HG03066 (cell line): Measurements from ENCODE around the gene CBL.

ENCODE experiments used
- ATAC-seq: cut with Tn5 transposase; IDR thresholded peaks from one replicate; pipeline ENCODE4 v1.9.1; 2021; ENCODE audit warnings: low read depth; ENCODE audit not compliant: unreplicated experiment

The CBL gene

DNA sequence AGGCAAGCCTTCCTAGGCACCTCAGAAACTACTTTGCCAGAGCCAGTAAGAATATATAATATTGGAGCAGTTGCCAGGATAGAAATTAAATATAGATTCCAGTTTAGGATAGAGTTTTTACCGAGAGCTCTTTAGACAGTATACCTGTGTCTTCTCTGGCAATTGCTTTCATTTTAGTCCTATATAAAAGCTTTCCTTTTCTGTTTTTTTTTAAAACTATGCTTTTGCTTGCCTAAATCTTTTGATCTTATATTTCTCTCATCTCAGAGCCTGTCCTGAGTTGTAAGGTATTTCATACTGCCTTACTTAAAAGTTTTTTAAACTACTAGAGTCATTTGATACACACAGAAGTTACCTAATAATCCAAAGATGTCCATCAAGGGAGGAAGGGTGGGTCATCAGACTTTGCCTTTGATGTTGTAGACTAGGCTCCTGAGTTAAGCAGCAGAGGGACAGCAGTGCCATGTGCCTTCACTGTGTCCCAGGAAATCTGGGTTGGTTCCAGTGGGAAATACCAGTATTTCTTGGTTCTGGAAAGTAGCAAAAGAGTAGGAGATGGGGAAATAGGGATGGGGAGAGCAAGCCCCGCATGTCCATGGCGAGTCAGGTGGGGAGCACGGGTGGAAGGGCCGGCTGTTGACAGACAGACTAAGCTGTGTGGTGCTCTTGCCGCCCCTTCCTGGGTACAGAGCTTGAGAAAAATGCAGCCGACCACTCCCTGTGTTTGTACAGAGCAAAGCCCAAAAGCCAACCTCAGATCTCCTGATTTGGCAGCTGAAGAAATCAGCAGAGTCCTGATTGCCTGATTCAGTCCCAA lies 99.6 kb downstream of the CBL start:
- no peak for ATAC-seq

DNA sequence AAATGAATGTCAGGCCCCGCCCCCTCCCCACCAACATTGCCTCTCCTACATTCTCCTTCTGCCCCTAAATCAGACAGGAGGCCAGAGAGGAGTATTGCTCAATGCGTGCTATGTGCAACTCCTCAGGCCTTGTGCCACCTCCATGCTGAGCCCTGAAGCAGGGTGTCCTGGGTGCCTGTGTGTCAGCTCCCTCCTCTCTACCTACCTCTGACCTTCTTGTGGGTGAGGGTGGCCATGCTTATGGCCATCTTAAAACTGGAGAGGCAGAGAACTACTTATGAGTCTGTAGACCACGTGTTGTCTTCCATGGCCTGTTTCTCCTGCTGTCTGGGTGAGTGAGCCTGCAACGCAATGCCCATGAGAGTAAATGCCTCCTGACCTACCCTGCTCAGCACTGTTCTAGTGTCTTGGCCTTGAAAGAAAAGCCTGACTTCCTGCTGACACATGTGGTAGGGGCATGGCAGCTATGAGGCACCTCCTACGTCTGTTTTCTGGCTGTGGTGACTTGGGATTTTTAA lies 100.3 kb downstream of the CBL start:
- no peak for ATAC-seq

DNA sequence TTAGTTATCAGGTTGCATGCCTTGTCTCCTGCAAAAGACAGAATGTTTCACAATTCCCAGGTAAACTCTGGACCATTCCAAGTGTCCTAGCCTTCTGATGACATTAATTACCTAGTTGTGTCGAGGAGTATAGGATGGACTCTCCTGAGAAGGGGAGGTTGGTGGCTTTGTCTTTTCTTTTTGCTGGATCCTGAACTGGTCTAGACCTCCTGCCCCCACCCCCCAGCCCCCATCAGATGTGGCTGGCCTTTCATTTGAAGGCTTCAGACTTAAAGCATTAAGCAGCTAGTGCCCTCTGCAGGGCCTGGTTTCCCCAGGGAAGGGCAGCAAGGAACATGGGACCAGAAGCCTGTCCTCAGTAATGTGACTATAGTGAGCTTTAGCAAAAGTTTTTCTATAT lies 101.1 kb downstream of the CBL start:
- ATAC-seq: no peak

DNA sequence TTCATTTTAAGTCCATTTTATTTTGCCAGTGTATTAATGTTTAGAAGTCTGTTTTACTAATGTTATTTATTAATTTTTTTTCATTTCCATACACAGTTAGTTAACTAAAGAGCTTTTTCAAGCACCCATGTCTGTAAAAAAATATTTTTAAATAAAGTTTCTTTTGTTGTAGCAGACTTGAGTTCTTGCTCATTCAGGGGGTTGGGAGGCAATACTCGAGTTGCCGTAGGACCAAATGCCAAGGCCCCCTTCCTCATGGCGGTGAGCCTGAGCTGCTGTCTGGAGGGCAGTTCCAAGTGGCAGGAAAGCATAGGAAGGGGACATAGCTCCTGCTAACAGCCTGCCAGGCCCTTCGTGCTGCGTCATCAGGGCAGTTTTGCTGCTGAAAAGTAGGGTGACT lies 101.8 kb downstream of the CBL start:
- ATAC-seq: no peak

DNA sequence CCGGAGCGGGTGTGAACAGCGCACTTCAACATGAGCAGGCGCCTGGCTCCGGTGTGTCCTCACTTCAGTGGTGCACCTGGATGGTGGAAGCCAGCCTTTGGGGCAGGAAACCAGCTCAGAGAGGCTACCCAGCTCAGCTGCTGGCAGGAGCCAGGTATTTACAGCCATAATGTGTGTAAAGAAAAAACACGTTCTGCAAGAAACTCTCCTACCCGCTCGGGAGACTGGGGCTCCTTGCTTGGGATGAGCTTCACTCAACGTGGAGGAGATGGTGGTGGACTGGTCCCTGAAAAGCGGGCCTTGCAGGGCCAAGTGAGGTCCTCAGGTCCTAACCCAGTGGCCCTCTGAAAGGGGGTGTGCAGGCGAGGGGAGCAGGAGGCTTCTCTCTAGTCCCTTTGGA lies 103.3 kb downstream of the CBL start:
- ATAC-seq: no peak

DNA sequence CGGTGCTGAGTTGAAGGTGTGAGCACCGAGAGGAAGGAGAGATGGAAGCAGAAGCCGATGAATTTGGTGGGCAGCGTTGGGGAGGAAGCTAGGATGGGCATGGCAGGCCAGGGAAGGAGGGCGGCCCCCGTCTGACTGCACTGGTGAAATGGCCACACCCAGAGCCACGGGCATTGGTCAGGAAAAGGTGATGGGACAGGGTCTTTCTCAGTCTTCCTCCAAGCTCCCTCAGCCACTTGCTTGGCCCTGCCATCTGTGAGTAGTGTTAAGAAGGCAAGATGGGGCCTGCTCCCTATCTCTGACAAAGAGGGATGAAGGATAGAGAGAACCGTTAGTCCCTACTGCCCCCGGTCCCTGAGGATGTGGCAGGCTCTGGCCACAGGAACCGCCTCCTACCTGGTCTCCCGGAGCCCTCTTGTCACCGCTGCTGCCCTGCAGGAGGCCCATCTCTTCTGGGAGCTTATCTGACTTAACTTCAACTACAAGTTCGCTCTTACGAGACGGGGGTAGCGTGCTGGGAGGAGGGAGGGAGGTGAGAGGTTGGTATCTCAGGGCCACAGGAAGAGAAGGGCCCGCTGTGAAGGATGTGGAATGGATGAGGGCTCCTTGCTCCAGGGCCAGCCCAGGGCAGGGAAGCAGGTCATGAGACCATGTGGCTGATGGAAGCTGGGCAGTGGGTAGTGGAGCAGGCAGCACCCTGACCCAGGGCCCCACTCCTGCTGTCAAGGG lies 104.0 kb downstream of the CBL start:
- ATAC-seq: no peak

DNA sequence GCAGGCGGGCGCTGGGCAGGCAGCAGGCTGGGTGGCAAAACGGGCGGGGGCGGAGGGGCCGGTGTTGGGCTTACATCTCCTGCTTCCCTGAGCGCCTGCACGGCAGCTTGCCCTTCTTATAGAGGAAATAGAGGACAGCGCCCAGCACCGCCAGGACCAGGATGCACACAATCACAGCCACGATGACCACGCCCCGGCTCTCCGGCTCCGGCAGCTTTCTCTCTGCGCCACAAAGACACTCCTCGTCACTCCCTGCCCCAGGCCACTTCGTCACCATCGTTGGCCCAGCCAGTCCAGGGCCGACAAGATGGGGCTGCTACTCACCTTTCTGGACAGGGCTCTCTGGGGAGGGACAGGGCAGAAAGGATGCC lies 104.5 kb downstream of the CBL start:
- no peak for ATAC-seq

DNA sequence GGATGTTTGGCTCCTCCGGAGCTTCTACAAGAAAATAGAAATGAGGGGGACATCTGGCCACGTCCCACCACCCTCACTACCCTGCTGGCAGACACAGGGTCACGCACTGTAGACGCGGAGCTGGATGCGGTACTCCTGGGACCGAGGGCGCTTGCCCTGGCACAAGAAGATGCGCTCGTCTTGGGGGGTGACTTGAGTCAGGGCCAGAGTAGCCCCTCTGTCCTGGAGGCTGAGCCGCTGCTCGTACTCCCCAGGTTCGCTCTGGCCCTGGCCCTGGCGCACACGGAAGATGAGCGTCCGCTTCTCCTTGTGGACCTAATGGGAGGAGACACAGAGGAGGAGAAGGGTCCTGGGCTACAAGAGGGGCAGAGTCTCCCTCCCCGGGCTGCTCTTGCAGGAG lies 108.6 kb downstream of the CBL start:
- ATAC-seq: no peak

DNA sequence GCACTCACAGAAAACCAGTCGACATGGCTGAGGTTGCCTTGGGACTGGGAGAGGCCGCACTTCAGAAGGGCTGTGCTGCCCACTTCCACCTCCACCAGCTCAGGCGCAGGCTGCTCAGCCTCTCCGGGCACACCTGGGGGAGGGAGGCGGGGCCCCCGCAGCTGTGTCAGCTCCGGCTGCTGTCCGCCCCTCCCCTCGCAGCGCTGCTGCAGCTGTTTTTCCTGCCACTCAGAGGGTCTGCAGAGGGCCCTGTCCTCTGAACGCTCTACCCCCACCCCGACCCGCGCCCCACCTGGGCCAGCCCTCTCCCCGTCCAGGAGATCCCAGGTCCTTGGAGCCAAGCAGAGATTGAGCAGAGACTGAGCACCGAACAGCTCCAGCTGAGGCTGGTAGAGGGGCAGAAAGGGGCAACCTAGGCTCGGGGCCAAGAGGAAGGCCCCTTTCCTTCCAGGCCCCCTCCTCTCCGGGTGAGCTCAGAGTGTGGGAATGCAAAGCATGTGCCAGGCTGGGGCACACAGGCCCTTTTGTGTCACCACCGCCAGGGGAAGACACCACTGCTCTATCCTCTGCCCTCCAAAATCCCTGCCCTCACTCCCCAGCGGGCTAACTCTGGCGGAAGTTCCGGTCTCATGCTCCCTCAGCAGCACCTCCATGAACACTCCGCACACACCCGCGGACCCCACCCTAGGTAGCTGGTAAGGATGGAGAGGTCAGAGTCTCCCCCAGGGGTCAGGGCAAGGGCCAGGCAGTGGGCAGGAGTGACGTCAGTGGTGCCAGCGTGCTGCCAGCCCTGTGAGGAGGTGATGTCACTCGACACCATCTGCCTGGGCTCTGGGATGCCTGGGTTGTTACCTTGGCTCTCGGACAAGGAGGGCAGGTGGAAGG lies 109.2 kb downstream of the CBL start:
- ATAC-seq: no peak

DNA sequence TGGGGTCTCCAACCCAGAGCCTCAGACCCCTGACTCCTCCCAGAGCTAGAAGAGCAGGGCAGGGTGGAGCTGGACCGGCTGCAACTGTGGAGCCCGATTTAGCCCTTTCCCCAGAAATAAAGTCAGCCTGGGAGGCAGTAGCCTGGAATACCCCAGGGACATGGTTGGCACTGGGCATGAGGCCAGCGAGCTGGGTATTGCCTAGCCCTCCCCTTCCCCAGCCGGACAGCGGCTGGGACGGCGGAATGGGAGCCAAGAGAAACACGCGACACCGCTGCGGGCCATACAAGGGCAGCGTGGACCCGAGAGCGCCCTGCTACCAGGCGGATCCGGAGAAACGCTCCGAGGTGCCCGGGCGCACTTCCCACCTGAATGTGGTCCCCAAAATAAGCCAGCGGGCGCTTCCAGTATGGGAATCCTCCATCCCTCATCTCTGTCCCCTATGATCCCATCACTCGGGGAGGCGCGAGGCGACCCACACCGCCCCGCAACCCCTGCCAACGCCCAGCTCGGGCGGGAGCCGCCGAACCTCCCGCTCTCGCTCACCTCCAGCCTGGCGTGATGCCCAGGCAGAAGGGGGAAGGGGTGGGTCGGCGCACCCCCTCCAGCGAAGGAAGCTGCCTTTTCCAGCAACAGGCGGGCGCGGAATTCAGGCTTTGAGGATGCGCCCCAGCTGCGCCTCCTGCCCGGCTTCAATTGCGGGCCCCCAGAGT lies 110.0 kb downstream of the CBL start:
- no peak for ATAC-seq

DNA sequence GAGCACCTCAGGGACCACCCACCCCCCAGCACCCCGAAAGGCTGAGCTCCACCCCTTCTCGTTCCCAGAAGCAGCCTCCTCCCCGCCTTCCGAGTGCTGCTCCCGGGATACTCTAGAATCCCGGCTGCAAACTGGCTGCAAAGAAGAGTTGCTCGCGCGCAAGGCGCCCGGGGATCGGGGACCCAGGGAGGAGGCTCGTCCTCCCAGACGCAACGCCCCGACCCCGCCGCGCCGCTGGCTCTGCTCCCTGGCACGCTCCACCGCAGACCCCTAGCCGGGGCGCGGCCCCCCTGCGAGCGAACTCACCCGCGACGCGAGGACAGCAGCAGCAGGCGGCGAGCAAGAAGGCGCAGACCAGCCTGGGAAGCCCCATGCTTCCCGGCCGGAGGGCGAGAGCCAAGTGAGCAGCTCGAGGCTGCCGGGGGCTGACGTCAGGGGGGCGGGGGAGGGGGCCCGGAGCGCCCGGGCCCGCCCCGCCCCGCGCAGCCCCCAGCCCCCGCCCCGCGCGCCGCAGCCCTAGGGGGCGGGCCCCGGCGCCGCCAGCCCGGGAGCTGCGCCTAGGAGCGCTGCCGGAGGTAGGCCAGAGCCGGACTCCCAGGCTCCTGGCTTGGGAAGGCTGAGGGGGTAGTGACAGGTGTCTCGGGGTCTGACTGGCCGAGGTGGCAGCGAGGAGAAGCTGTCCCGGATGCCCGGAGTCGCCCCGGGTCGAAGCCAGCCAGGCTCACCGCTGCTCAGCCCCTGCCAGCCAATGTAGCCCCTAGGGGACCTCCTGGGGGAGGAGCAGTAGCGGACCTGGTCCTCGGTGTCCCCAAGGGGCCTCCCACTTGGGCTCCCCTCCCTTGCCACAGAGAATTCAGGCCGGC lies 110.8 kb downstream of the CBL start, which contains the start of gene MCAM:
Gene MCAM, minus strand, starts transcription at position 402 of the 863 bp plus-strand sequence. Its CDS starts 29 bp downstream, at position 373.
- no peak for ATAC-seq

DNA sequence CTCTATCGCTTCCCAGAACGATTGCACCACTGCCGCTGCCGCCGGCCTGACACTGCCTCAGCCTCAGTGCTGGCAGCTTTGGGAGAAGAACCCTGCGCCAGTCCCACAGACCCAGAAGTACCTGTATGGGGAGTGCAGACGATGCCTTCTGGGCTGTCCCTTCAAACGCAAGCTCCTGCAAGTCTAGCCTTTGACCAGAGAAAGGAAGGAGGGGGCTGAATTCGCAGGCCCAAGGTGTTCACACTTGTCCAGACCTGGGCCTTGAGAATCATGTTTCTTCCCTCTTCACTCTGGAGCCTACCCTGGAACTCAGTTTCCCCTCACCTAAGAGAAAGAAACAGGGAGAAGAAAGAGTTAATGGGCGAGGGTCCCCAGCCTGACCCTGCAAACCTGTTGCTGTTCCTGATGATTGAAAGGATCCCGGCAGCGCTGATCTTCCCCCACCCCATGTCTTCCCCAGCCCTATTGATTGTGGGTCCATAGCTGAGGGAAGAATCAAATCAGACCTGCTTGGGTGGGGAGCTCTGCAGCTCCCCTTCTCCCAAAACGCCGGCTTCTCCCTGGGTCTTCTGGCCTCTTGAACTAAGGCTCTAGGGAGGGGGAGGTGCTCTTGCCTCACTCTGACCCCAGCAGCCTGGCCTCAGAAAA lies 111.6 kb downstream of the CBL start:
- no peak for ATAC-seq

DNA sequence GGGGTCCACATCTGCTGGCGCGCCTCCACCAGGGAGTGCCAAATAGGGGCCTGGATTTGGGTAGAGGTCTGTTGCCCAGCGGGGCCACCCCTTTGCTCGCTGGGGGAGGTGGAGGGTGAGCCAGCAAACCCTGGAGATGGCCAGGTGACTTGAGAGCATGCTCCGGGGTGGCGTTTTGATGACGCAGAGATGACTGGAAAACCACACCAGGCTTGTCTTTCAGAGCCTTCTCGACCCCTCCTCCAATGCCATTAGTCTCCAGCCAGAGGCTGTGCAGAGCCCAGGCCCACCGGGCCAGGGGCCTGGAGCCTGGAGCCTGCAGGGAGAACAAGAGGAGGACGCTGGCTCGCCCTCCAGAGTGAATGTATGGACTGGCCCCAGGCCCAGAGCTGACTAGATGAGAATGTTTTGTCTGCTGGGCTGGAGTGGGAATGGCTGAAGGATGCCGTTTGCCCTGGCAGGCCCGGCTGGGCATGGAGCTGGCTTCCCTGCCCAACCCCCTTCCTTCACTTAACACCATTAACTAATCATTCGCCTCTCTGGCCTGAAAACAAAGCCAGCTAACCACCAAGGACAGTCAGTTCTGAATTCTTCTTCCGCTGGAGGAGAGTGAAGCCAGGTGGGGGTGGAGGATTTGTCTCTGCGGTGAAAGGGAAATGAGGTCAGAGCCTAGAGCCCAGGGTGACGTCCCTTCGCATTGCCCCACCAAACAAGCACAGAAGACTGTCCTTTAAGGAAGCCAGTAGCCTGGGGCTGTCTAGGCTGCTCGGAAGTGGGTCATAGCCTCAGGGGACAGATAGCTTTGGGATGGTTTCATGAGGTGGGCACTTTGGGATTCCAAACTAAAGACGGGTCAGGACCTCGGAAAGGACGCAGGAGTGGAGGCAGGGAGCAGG lies 112.3 kb downstream of the CBL start:
- ATAC-seq: no peak

DNA sequence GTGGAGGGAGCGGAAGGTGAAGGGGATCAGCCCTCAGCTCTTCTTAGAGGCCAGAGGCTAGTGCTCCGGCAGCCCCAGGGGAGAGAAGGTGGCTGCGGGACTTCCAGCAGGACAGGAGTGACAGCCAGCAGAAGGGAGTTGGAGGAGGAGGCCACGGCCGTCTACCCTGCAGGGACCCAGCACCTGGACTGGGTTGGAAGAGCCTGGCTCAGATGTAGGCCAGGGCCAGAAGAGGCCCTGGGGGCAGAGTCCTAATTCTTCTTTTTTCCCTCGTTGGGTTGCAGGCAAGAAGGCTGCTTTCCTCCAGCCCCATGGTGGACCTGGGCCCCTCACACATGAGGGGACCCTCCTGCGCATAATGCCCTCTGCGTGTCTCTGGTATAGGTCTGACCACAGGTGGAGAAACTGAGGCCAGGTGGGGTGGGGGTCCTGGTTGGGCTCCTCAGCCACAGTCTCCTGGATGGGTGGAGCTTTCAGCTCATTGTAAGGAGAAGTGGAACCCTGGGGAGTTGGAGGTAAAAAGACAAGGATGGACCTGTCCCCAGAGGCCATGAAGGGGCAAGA lies 113.1 kb downstream of the CBL start:
- no peak for ATAC-seq

DNA sequence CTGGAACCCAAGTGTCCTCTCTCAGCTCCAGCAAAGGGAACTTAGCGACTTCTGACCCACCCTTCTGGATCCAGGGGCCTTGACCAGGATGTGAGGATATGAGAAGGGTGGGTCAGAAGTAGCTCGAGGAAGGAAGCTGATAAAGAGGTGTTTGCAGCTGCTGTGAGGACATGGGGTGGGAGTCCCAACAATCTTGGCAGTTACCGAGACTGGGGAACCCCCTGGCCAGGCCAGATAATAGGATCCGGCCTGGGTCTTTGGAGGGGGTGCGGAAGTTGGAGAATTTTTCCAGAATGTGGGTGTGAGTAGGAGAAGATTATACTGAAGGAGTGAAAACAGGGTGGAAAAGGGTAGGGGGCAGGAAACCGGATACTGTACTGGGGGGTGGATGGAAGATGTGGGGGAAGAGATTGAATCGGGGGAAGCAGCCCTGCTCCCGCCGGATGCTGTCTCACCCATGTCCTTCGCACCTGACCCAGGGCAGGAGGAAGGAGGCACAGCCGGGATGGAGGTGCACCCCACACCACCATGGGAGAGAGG lies 113.6 kb downstream of the CBL start:
- ATAC-seq: no peak

DNA sequence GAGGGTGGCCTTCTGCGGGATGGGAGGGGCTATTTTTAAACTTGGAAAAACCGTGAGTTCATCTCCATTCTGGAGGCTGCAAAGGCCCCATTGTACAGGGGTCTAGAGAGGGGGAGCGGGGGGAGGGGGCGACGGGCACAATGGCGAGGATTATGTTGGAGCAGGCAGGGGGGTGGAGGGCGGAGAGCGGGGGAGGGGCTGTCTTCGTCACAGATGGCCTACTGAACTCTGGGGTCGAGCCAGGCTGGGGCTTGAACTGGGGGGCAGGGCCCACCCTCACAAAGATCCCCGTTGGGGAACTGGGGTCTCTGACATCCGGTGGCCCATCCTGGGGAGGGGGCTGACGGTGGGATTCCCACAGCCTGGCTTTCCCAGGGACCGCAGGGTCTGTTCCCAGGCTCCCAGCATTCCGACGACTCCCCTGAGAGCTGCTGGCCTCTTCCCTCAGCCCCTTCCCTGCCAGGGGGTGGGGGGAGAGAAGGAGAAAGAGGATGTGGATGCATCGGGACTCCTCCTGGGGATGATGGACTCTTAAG lies 114.2 kb downstream of the CBL start:
- ATAC-seq: no peak
